Measurements from ENCODE around the gene SDSL. TPM values are rescaled to one million over a fixed set of nuclear protein-coding genes. Genes with fewer than 3 reads are reported as not detected.

The SDSL gene
- 4.9 TPM for total RNA-seq

DNA sequence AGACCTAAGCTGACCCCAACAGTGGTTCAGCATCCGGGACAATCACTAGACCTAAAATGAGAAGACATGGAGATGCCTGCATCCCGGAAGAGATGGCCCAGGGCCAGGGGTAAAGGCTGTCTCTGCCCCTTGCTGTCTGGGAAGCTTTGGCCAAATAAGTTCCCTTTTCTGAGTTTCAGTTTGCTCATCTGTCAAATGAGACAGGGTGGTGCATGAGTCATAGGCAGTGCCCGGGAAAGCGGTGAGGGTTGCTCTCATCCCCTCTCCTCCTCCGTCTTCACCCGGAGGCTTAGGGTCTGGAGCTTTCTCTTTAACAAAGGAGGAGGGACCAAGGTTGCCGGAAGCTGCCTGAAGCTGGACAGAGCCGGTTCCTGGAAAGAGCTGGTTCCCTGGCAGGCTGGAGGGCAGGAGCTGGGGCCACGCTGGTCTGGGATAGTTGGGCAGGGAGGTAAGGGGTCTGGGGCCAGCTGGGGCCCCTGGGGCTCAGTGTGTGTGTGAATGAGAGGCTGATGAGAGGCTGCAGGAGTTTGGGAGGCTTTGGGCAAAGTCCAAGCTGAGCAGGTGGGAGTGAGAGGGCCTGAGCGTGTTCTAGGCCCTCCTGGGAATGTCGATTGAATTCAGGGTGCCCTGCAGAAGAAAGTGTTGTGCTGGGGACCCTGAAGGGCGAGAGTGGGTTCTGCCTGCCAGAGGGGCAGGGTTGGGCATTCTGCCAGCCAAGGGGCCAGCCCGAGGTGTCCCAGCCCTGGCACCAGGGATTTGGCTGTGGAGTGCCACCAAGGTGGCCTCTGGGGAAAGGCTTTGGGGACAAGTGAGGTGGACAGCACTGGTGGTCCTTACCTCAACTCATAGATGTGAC lies at the start of gene SDSL:
Gene SDSL, plus strand, starts transcription at position 351 of the 856 bp plus-strand sequence. CDS start 5,603 bp downstream, outside the sequence.

DNA sequence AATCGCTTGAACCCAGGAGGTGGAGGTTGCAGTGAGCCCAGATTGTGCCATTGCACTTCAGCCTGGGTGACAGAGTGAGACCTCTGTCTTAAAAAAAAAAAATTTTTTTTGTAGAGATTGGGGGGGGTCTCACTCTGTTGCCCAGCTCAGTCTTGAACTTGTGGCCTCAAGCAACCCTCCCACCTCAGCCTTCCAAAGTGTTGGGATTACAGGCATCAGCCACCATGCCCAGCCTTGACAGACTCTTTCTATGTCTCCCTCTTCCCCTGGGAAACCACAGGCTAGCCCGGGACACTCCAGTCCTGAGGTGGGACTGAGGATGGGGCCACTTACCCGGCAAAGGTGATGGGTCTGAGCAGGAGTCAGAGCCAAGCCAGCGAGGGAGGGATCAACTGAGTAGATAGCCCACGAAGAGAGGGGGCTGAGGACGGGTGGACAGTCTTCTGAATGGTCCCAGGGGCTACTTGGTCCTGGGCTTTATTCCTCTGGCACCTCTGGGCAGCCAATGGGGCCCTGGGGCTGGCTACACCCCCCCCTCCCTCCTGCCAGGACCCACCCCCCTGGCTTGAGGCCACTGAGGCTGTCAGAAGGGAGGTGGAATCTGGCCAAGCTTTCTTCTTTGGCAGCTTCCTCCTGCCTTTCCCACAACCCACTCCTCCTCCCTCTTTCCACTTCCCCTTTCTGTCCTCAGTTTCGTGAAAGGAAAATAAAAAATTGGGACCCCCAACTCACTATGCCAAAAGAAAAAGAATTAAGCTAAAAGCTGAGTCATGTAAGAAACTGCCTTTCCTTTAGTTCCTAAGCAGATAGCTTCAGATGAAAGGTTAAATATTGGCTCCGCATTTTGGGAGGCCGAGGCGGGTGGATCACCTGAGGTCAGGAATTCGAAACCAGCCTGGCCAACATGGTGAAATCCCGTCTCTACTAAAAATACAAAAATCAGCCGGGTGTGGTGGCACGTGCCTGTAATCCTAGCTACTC lies 18.5 kb upstream of the SDSL start, which contains the start of gene SDS:
Gene SDS, minus strand, starts transcription at position 453 of the 981 bp plus-strand sequence. CDS start 4,179 bp downstream, outside the sequence.

DNA sequence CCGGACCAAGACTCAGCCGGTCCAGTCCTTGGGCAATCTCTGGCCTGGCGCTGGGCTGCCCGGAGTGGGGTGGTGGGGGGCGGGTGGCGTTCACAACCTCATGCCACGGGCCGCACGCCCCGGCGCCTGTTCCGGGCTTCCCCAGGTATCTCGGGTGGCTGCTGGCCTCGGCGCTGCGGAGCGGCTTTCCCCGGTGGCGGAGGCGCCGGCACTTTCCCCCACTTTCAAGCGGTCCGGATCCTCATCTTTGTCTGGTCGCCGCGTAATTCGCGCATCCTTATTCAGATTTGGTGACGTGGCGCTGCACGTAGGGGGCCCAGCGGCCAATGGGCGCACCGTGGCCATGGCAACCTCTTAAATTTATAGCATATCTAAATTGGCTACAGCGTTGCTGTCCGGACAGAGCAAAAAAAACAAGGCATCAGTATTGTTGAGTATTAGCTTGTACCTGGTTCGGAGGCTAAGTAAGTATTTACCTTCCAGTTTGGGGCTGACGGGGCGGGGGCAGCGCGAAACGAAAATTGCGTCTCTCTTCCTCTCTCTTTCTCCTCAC lies 49.5 kb downstream of the SDSL start, which contains the start of gene LHX5:
Gene LHX5, minus strand, starts transcription at position 253 of the 553 bp plus-strand sequence. CDS start 373 bp downstream, outside the sequence.

Other genes with a start within 250 kb of the SDSL start
- 21.4 TPM for gene DDX54, start 236.9 kb upstream of the SDSL start, total RNA-seq
- 11.6 TPM for gene RITA1, start 236.7 kb upstream of the SDSL start, total RNA-seq
- 16.7 TPM for gene TPCN1, start 200.9 kb upstream of the SDSL start, total RNA-seq
- 18.6 TPM for gene SLC8B1, start 87.3 kb upstream of the SDSL start, total RNA-seq
- 21.4 TPM for gene PLBD2, start 63.8 kb upstream of the SDSL start, total RNA-seq
- gene SDS, start 18.5 kb upstream of the SDSL start, total RNA-seq, result not detected
- gene LHX5, start 49.5 kb downstream of the SDSL start, total RNA-seq, result not detected

Data from camera-type eye (tissue), 1 donor.